HAP-1 (cell line): ENCODE results near the gene TLCD3B.

Experiments
- DNase-seq, 2 experiments: peaks; one replicate each; pipeline ENCODE4 v3.0.0-alpha.2; 2016 to 2020; ENCODE audit warnings: low spot score in 2 of 2
- H3K27me3 ChIP-seq: fragments of 250-450 bp; sonication (Bioruptor Pico); 2 replicates; pipeline ENCODE4 v1.5.1; 2020; ENCODE audit warnings: low read depth, mild to moderate bottlenecking, moderate library complexity
- H3K36me3 ChIP-seq: fragments of 250-450 bp; sonication (Bioruptor Pico); replicated peaks from 2 replicates; pipeline ENCODE4 v1.5.1; 2020; ENCODE audit warnings: mild to moderate bottlenecking
- H3K4me1 ChIP-seq: fragments of 250-450 bp; sonication (Bioruptor Pico); 2 replicates; pipeline ENCODE4 v1.5.1; 2020; ENCODE audit warnings: mild to moderate bottlenecking
- H3K4me3 ChIP-seq: fragments of 250-450 bp; sonication (Bioruptor Pico); 2 replicates; pipeline ENCODE4 v1.5.1; 2020; ENCODE audit warnings: mild to moderate bottlenecking, moderate library complexity
- H3K9me3 ChIP-seq: fragments of 250-450 bp; sonication (Bioruptor Pico); 2 replicates; pipeline ENCODE4 v1.5.1; 2020; ENCODE audit warnings: mild to moderate bottlenecking, moderate library complexity
- in situ Hi-C: fragments of 300-500 bp; cut with MboI; formaldehyde crosslinking; loops from 3 replicates; pipeline ENCODE4 v1.14.3; 2020; ENCODE audit warnings: low sequenced_read_pairs, inconsistent platforms, mixed read lengths

The TLCD3B gene

DNA sequence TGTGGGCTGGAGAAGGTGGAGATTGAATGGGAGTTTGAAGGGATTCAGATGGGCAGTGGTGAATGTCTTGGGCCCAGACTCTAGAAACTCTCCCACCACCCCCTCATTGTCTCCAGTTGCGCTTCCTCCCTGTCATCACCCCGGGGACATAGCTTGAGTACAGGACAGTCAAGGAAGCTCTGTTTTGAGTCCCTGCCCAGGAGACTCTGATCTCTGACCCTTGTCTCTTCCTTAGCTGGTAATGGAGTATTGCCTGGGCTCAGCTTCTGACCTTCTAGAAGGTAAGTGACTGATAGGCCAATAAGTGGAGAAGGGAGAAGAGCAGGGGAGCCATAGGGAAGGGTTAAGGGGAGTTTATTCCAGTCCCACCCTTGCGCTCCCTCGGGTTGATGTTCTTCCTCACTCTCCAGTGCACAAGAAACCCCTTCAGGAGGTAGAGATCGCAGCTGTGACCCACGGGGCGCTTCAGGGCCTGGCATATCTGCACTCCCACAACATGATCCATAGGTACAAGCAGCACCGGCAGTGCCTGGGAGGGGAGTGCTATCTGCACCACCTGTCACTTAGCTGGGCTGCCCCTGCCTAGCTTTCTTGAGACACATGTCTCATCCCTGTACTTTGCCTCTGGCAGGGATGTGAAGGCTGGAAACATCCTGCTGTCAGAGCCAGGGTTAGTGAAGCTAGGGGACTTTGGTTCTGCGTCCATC, 52.4 kb downstream of the TLCD3B start:
- DNase-seq = no peak
- Histone ChIP-seq H3K27me3 (no peaks in the 10 kb centered on the region), H3K9me3 (no peaks in the 10 kb centered on the region), H3K4me1 (peaks cover 4% of the 10 kb centered on the region; the same call in 1 of the 2 replicates), H3K4me3 (no peak overlapping the region), H3K36me3 (peaks cover 55% of the 10 kb centered on the region)
- in situ Hi-C loops = no loop called here

DNA sequence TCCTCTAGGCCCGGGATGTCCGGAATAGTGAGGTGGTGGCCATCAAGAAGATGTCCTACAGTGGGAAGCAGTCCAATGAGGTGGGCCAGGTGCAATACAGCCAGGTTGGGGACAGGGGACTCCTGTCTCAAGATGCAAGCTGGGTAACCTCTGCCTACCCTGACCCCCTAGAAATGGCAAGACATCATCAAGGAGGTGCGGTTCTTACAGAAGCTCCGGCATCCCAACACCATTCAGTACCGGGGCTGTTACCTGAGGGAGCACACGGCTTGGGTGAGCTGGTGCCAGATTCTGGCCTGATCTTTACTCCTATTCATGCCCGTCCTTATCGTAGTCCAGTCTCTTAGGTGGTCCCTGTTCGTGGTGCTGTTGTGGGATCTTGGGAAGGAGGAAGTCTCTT, 53.0 kb downstream of the TLCD3B start:
- DNase-seq = no peak
- Histone ChIP-seq H3K36me3 (peaks cover 50% of the 10 kb centered on the region), H3K4me3 (no peak overlapping the region), H3K27me3 (no peaks in the 10 kb centered on the region), H3K4me1 (peaks cover 4% of the 10 kb centered on the region; the same call in 1 of the 2 replicates), H3K9me3 (peaks cover 2% of the 10 kb centered on the region)
- in situ Hi-C loops = no loop called here

DNA sequence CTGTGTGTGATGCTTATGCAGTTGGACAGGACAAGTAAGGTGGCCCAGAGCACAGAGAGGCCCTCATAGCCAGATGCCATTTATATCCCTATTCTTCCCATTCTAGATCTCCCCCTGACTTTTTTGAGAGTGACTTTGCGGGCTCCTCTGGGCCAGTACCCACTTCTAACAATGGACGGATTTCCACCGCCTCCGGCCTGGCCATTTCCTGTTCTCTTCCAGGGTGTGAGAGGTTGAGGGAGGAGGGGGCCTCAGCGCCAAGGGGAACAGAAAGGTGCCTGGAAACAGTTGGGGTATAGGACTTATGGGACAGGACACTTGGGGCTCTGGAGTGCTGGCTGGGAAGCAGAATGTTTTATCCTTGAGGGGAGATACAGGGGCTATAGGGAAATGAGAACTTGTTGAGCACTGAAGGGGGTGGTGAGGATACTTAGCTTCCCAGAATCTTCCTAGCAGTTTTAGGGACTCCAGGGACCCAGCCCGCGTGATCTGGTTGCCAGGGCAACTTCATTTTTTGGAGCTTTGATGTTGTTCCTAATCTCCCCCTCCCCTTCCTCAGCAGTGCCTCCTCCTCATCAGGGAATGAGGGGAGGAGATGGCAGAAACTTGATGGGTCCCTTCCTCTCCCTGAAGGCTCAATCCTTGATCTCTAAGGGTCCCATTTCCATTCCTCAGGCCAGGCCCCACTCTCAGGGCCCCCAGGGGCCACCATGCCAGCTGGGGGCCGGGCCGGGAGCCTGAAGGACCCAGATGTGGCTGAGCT, 53.8 kb downstream of the TLCD3B start:
- H3K9me3 ChIP-seq = peaks cover 6% of the 10 kb centered on the region
- H3K4me1 ChIP-seq = peaks cover 4% of the 10 kb centered on the region; the same call in 1 of the 2 replicates
- in situ Hi-C loops = no loop called here
- H3K36me3 ChIP-seq = peaks cover 48% of the 10 kb centered on the region
- DNase-seq = no peak
- H3K27me3 ChIP-seq = no peaks in the 10 kb centered on the region
- no peak overlapping the region for H3K4me3 ChIP-seq

DNA sequence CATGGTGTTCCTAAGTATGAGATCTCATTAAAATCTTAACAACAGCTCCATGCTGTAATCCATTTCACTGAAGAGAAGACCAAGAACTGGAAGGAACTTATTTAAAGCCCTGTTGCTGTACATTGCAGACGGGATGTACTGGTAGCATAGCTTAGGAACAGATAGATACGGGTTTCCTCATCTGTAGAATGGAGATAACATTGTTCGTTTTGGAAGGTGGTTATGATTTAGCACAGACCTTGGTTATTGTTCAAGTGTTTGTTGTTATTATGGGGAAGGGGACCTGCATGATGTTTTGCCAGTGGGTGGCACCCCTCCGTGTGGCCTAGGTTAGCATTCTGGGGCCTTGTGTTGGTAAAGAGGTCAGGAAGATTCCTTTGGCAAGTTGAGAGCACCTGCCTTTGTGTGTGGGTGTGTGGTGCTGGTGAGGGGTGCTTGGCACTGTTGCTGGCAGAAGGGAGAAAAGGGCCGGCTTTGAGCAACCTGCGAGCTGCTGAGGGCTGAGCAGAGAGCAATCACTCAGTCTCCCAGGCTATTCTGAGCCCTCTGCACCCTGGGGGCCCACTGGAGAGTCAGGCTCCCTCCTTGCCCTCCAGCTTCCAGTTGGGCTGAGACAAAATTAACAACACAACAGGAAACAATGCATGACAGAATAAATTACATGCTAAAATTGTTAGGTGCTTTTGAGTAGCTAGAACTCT, 55.1 kb downstream of the TLCD3B start:
- Histone ChIP-seq H3K4me3 (peak overlapping the region; percentile 73), H3K27me3 (no peaks in the 10 kb centered on the region), H3K9me3 (peaks cover 6% of the 10 kb centered on the region), H3K36me3 (peaks cover 39% of the 10 kb centered on the region), H3K4me1 (peaks cover 4% of the 10 kb centered on the region; the same call in 1 of the 2 replicates)
- peak; percentile 55 to 75 for DNase-seq
- in situ Hi-C loops = no loop called here

DNA sequence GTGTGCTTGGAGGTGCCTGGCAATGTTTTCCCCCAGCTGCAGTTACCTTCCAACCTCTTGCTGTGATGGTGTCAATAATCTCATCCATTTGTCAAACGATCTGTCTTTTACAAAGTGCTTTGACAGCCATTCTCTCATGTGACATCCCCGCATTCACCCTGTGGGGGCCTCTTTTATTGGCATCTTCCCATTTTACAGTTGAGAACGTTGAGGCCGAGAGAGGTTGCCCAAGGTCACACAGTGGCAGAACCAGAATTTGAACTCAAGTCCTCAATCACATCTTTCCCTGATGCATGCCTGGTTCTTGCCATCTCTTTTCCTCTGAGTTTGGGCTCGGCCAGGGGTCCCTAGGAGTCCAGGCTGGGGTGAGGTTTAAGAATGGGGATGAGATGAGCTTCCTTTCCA, 55.9 kb downstream of the TLCD3B start:
- no peak for DNase-seq
- Histone ChIP-seq H3K4me1 (peaks cover 4% of the 10 kb centered on the region; the same call in 1 of the 2 replicates), H3K9me3 (peaks cover 6% of the 10 kb centered on the region), H3K27me3 (no peaks in the 10 kb centered on the region), H3K4me3 (peak overlapping the region; percentile 73), H3K36me3 (peaks cover 36% of the 10 kb centered on the region)
- in situ Hi-C loops = no loop called here
